Dedifferentiated amniotic fluid mesenchymal stem cell (primary cell): ENCODE measurements around the gene PTK7.
A peak's percentile ranks its signal among the peaks of the same experiment; 100 is the strongest.

Source experiments
- DNase-seq: peaks from one replicate; pipeline ENCODE4 v3.0.0-alpha.2; 2016; ENCODE audit errors: extremely low spot score

The PTK7 gene

GRCh38 chr6:43178951-43179830 is 103.1 kb downstream of the PTK7 start:
- no peak for DNase-seq

GRCh38 chr6:43180058-43180457 is 103.9 kb downstream of the PTK7 start:
- DNase-seq: no peak

- no peak for DNase-seq
These were observed 104.9 kb downstream of the PTK7 start for GRCh38 chr6:43180985-43181384.

GRCh38 chr6:43181621-43181941 is 105.5 kb downstream of the PTK7 start:
- DNase-seq: no peak

- DNase-seq: peak; percentile 52
These were observed 106.1 kb downstream of the PTK7 start, which contains the start of gene CUL9 for GRCh38 chr6:43181942-43182860. Gene CUL9 (plus strand): TSS chr6:43182196. CDS start chr6:43184311, 2,115 bp downstream.

GRCh38 chr6:43183441-43183840 is 107.3 kb downstream of the PTK7 start:
- DNase-seq: no peak

- no peak for DNase-seq
These were observed 108.3 kb downstream of the PTK7 start for GRCh38 chr6:43184268-43184985.

GRCh38 chr6:43185391-43185985 is 109.4 kb downstream of the PTK7 start:
- DNase-seq: no peak

GRCh38 chr6:43186019-43186418 is 109.9 kb downstream of the PTK7 start:
- DNase-seq: no peak

- no peak for DNase-seq
These were observed 110.6 kb downstream of the PTK7 start for GRCh38 chr6:43186706-43187105.

- DNase-seq: no peak
These were observed 111.7 kb downstream of the PTK7 start for GRCh38 chr6:43187821-43188220.

GRCh38 chr6:43188426-43188825 is 112.3 kb downstream of the PTK7 start:
- no peak for DNase-seq

- no peak for DNase-seq
These were observed 113.7 kb downstream of the PTK7 start for GRCh38 chr6:43189776-43190304.

GRCh38 chr6:43192911-43193310 is 116.8 kb downstream of the PTK7 start:
- no peak for DNase-seq

- DNase-seq: no peak
These were observed 117.8 kb downstream of the PTK7 start for GRCh38 chr6:43193929-43194328.

GRCh38 chr6:43196337-43196736 is 120.2 kb downstream of the PTK7 start:
- DNase-seq: no peak

- DNase-seq: no peak
These were observed 123.8 kb downstream of the PTK7 start for GRCh38 chr6:43199912-43200311.

GRCh38 chr6:43200541-43200940 is 124.4 kb downstream of the PTK7 start:
- DNase-seq: no peak

- DNase-seq: no peak
These were observed 126.3 kb downstream of the PTK7 start for GRCh38 chr6:43202451-43202850.

GRCh38 chr6:43203029-43203717 is 127.1 kb downstream of the PTK7 start:
- DNase-seq: no peak

GRCh38 chr6:43203718-43204095 is 127.6 kb downstream of the PTK7 start:
- DNase-seq: no peak
